ENCODE measurements around the gene PSMD14.
"Not testable (repeated sequence)": the region's sequence is repeated elsewhere in the genome, so short reads cannot be mapped to it uniquely, and the experiment has no call there.

The PSMD14 gene

GRCh38 chr2:161355983-161356382 is 47.8 kb downstream of the PSMD14 start:
- no peak for DNase-seq (ENCODE audit: low read depth)
- TF ChIP-seq, protein P1, sequence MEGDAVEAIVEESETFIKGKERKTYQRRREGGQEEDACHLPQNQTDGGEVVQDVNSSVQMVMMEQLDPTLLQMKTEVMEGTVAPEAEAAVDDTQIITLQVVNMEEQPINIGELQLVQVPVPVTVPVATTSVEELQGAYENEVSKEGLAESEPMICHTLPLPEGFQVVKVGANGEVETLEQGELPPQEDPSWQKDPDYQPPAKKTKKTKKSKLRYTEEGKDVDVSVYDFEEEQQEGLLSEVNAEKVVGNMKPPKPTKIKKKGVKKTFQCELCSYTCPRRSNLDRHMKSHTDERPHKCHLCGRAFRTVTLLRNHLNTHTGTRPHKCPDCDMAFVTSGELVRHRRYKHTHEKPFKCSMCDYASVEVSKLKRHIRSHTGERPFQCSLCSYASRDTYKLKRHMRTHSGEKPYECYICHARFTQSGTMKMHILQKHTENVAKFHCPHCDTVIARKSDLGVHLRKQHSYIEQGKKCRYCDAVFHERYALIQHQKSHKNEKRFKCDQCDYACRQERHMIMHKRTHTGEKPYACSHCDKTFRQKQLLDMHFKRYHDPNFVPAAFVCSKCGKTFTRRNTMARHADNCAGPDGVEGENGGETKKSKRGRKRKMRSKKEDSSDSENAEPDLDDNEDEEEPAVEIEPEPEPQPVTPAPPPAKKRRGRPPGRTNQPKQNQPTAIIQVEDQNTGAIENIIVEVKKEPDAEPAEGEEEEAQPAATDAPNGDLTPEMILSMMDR (conservative IDR thresholded peaks at IDR 0.05; ENCODE audit: low read depth, low read length): no peak
- no peak overlapping the region for H3K4me3 ChIP-seq (ENCODE audit: low read depth, low read length)

GRCh38 chr2:161357097-161357496 is 48.9 kb downstream of the PSMD14 start:
- TF ChIP-seq, protein P1 (conservative IDR thresholded peaks at IDR 0.05; ENCODE audit: low read depth, low read length): no peak
- no peak for DNase-seq (ENCODE audit: low read depth)
- no peak overlapping the region for H3K4me3 ChIP-seq (ENCODE audit: low read depth, low read length)

DNA sequence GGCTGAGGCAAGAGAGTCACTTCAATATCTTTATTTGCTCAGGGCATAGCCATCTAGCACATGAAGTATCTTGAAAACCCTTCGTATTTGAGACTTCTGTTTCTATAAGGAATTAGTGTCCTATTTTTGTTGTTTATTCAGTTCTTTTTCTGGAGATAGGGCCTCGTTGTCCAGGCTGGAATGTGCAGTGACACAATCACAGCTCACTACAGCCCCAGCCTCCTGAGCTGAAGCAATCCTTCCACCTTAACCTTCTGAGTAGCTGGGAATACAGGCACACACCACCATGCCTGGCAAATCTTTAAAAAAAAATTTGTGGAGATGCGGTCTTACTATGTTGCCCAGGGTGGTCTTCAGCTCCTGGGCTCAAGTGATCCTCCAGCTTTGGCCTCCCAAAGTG is 50.6 kb downstream of the PSMD14 start:
- H3K4me3 ChIP-seq (ENCODE audit: low read depth, low read length): no peak overlapping the region
- TF ChIP-seq, protein P1 (conservative IDR thresholded peaks at IDR 0.05; ENCODE audit: low read depth, low read length): no peak
- DNase-seq (ENCODE audit: low read depth): peak; percentile 53

GRCh38 chr2:161360095-161360654 is 52.0 kb downstream of the PSMD14 start:
- not testable (repeated sequence) for DNase-seq (ENCODE audit: low read depth); H3K4me3 ChIP-seq (ENCODE audit: low read depth, low read length)

DNA sequence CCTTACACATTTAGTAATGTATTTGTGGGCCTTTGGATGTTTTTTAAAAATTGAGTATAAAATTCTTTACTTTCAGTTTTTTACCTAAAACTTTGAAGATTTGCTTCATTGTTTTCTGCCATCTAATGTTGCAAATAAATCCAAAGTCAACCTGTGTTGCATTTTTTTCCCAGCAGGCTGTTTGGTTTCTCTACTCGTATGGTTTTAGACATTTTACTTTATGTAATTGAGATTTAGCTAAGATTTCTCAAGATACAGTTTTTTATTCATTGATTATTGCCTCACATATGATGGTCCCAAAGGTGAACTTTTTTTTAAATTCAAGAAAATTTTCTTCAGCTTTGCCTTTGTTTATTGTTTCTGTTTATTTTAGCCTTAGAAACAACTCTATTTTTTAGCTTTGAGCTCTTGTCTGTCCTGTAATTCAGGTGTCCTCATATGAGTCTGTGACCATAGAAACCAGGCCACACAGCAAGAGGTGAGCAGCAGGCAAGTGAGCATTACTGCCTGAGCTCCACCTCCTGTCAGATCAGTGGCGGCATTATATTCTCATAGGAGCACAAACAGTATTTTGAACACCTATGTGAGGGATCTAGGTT is 54.4 kb downstream of the PSMD14 start:
- TF ChIP-seq, protein P1 (conservative IDR thresholded peaks at IDR 0.05; ENCODE audit: low read depth, low read length): no peak
- no peak for DNase-seq (ENCODE audit: low read depth)
- no peak overlapping the region for H3K4me3 ChIP-seq (ENCODE audit: low read depth, low read length)

DNA sequence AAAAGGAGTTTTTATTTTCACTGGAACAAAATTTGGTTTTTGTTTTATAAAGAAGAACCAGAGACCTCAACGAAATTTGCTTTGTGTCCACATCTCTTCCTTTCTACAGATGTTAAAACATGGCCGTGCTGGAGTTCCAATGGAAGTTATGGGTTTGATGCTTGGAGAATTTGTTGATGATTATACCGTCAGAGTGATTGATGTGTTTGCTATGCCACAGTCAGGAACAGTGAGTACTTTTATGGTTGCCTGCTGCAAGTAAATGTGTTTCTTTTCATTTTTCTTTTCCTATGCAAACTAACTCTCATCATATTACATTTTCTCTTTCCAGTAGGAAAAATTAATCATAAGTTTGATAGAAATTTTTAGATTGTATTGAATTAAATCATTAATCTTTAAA is 59.5 kb downstream of the PSMD14 start:
- DNase-seq (ENCODE audit: low read depth): no peak
- H3K4me3 ChIP-seq (ENCODE audit: low read depth, low read length): no peak overlapping the region
- TF ChIP-seq, protein P1 (conservative IDR thresholded peaks at IDR 0.05; ENCODE audit: low read depth, low read length): no peak

- TF ChIP-seq, protein P1 (conservative IDR thresholded peaks at IDR 0.05; ENCODE audit: low read depth, low read length): no peak
- DNase-seq (ENCODE audit: low read depth): peak; percentile 23
- H3K4me3 ChIP-seq (ENCODE audit: low read depth, low read length): no peak overlapping the region
These were observed 61.1 kb downstream of the PSMD14 start for GRCh38 chr2:161369311-161369710.

All from choroid plexus epithelial cell (primary cell).